SK-N-SH (cell line): ENCODE results near the gene TPTE.
"Not testable (repeated sequence)": the region's sequence is repeated elsewhere in the genome, so short reads cannot be mapped to it uniquely, and the experiment has no call there.

Source experiments
- CHD2 ChIP-seq: fragments of 150-350 bp; IDR thresholded peaks from 2 replicates; pipeline ENCODE4 v1.6.1; 2018; ENCODE audit warnings: low read length; ENCODE audit not compliant: partially characterized antibody
- CTCF ChIP-seq: fragments of 200-600 bp; sonication (generic); IDR thresholded peaks from 2 replicates; pipeline ENCODE4 v1.6.1; 2017; ENCODE audit warnings: antibody characterized with exemption, mild to moderate bottlenecking, moderate library complexity
- IRF3 ChIP-seq: fragments of 150-350 bp; IDR thresholded peaks from 2 replicates; pipeline ENCODE4 v1.6.1; 2016; ENCODE audit warnings: mild to moderate bottlenecking, low read depth, low read length
- JUND ChIP-seq: IDR thresholded peaks from 2 replicates; pipeline ENCODE4 v1.4.0; 2012
- MAX ChIP-seq: IDR thresholded peaks from 2 replicates; pipeline ENCODE4 v1.4.0; 2012; ENCODE audit warnings: low read depth
- NRF1 ChIP-seq: IDR thresholded peaks from 2 replicates; pipeline ENCODE4 v1.6.1; 2012; ENCODE audit warnings: low read depth, mild to moderate bottlenecking, low read length
- PBX3 ChIP-seq: IDR thresholded peaks from 2 replicates; pipeline ENCODE4; 2012
- TCF12 ChIP-seq: IDR thresholded peaks from 2 replicates; pipeline ENCODE4 v1.4.0; 2012
- USF1 ChIP-seq: IDR thresholded peaks from 2 replicates; pipeline ENCODE4 v1.4.0; 2012; ENCODE audit warnings: low read depth, borderline replicate concordance
- USF2 ChIP-seq: fragments of 150-350 bp; IDR thresholded peaks from 2 replicates; pipeline ENCODE4 v1.6.1; 2017; ENCODE audit warnings: antibody characterized with exemption, low read length, low read depth, borderline replicate concordance

- TF ChIP-seq CTCF, NRF1, TCF12, MAX, PBX3, USF2, JUND, IRF3, CHD2, USF1: not testable (repeated sequence)
These were observed 128.9 kb downstream of the TPTE start for GRCh38 chr21:10650297-10650696.
